Gastroesophageal sphincter (tissue), 4 donors: ENCODE measurements around the gene OTX1. TPM values are rescaled to one million over a fixed set of nuclear protein-coding genes. Genes with fewer than 3 reads are reported as not detected.
"Not testable (repeated sequence)": the region's sequence is repeated elsewhere in the genome, so short reads cannot be mapped to it uniquely, and the experiment has no call there.

Source experiments
- ATAC-seq: fragments of 150-250 bp; one replicate; pipeline ENCODE4 v1.9.1; 2016; ENCODE audit warnings: mild to moderate bottlenecking, moderate library complexity
- H3K27ac ChIP-seq, 4 donors: fragments of 200-600 bp; sonication (generic) in 3 of 4; 1 replicate in 3 of 4; 2 replicates in 1 of 4; pipeline ENCODE4 v1.5.1; 2016 to 2019
- H3K27me3 ChIP-seq: fragments of 200-600 bp; sonication (generic); one replicate; pipeline ENCODE4 v1.5.1; 2019
- H3K36me3 ChIP-seq, 2 donors: fragments of 200-600 bp; sonication (generic); one replicate each; pipeline ENCODE4 v1.5.1; 2019; ENCODE audit warnings: control low read depth in 1 of 2
- H3K4me1 ChIP-seq, 3 donors: fragments of 200-600 bp; sonication (generic); 1 replicate in 2 of 3; 2 replicates in 1 of 3; pipeline ENCODE4 v1.5.1; 2016 to 2019; ENCODE audit warnings: control low read depth in 2 of 3
- H3K4me3 ChIP-seq, 2 donors: fragments of 200-600 bp; sonication (generic); one replicate each; pipeline ENCODE4 v1.5.1; 2019; ENCODE audit warnings: mild to moderate bottlenecking in 1 of 2, moderate library complexity in 1 of 2
- H3K9me3 ChIP-seq, 3 donors: fragments of 200-600 bp; sonication (generic); one replicate each; pipeline ENCODE4 v1.5.1; 2017 to 2019; ENCODE audit warnings: control low read depth in 2 of 3
- EP300 ChIP-seq: sonication (generic); formaldehyde crosslinking; IDR thresholded peaks from one replicate; pipeline ENCODE4 v1.6.1; 2017; ENCODE audit warnings: antibody characterized with exemption, mild to moderate bottlenecking
- POLR2A ChIP-seq, 2 donors: fragments of 450-650 bp; IDR thresholded peaks; one replicate each; pipeline ENCODE4 v1.6.1; 2017; ENCODE audit warnings: antibody characterized with exemption in 2 of 2, mild to moderate bottlenecking in 2 of 2, moderate library complexity in 1 of 2
- POLR2AphosphoS5 ChIP-seq: sonication (generic); formaldehyde crosslinking; IDR thresholded peaks from one replicate; pipeline ENCODE4 v1.6.1; 2017; ENCODE audit warnings: antibody characterized with exemption
- WGBS, 2 donors: methylation state at CpG; one replicate each; pipeline ENCODE4 v1.1.5; 2018; ENCODE audit warnings: low coverage in 1 of 2; 5-methylcytosine and 5-hydroxymethylcytosine counted together
- total RNA-seq, 4 donors: library from RNA; depleted of rRNA; stranded (reverse); fragments of >200 nt; gene quantifications; one replicate each; pipeline ENCODE4 v1.1.0, GENCODE V29; 2016
- TF ChIP-seq, protein P1 (sequence below), 4 experiments: fragments of 200-600 bp in 2 of 4; fragments of 450-650 bp in 2 of 4; sonication (generic) in 1 of 4; IDR thresholded peaks; one replicate each; pipeline ENCODE4 v1.5.1; 2017 to 2019; ENCODE audit warnings: antibody characterized with exemption in 4 of 4, mild to moderate bottlenecking in 2 of 4, moderate library complexity in 2 of 4

OTX1 gene
- total RNA-seq, 4 donors from 2014 or later, result 0.62 TPM; not detected in 3

DNA sequence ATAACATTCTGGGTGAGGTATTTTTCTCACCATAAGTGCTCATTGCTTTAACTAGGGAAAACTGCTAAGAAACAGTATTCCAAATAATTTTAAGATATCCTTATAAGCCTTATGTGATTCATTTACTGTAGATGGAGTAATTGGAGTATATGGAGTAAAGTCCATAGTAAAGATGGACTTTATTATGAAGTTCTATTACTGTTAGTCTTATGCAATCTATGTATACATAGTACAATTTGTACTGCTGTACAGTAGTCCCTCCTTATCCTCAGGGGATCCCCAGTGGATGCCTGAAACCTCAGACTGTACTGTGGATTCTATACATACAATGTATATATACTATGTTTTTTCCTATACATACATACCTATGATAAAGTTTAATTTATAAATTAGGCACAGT, 41.1 kb upstream of the OTX1 start:
- Histone ChIP-seq H3K4me3 (no peak overlapping the region), H3K9me3 (no peaks in the 10 kb centered on the region), H3K4me1 (no peaks in the 10 kb centered on the region), H3K36me3 (peaks cover 4 to 27% of the 10 kb centered on the region in 2 donors), H3K27ac (no peak overlapping the region), H3K27me3 (no peaks in the 10 kb centered on the region)
- TF ChIP-seq POLR2A (IDR thresholded peaks at IDR 0.05) (no peak), EP300 (no peak), POLR2AphosphoS5 (no peak)
- TF ChIP-seq, protein P1, sequence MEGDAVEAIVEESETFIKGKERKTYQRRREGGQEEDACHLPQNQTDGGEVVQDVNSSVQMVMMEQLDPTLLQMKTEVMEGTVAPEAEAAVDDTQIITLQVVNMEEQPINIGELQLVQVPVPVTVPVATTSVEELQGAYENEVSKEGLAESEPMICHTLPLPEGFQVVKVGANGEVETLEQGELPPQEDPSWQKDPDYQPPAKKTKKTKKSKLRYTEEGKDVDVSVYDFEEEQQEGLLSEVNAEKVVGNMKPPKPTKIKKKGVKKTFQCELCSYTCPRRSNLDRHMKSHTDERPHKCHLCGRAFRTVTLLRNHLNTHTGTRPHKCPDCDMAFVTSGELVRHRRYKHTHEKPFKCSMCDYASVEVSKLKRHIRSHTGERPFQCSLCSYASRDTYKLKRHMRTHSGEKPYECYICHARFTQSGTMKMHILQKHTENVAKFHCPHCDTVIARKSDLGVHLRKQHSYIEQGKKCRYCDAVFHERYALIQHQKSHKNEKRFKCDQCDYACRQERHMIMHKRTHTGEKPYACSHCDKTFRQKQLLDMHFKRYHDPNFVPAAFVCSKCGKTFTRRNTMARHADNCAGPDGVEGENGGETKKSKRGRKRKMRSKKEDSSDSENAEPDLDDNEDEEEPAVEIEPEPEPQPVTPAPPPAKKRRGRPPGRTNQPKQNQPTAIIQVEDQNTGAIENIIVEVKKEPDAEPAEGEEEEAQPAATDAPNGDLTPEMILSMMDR (IDR thresholded peaks at IDR 0.05), result no peak
- no peak for ATAC-seq

DNA sequence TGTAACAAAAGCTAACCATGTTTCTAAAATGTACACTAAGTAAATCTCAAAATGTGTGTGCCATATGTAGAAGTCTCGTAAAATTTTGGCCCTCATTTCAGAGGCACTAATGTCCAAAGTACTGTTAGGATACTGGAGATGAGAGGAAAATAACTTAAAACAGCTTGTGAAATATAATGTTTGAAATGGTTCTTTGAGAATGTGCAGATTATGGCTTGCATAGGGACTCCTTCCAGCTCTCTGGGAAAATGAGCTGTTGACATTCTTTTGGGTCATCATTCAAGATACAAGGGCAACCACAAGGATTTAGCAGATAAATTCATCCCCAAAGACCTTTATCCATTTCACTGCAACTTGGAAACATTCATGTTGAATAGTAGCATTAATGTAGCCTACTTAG, 38.1 kb upstream of the OTX1 start:
- no peak for TF ChIP-seq POLR2AphosphoS5
- TF ChIP-seq, protein P1 (IDR thresholded peaks at IDR 0.05), result no peak
- no peak for TF ChIP-seq EP300
- no peak for TF ChIP-seq POLR2A (IDR thresholded peaks at IDR 0.05)
- no peak for ATAC-seq
- Histone ChIP-seq H3K27ac (no peak overlapping the region), H3K36me3 (peaks cover 4 to 37% of the 10 kb centered on the region in 2 donors), H3K27me3 (no peaks in the 10 kb centered on the region), H3K4me1 (no peaks in the 10 kb centered on the region), H3K9me3 (no peaks in the 10 kb centered on the region), H3K4me3 (no peak overlapping the region)
- 79 to 92% methylated on average over 1 of the region's 1 CpG for WGBS, 2 donors

DNA sequence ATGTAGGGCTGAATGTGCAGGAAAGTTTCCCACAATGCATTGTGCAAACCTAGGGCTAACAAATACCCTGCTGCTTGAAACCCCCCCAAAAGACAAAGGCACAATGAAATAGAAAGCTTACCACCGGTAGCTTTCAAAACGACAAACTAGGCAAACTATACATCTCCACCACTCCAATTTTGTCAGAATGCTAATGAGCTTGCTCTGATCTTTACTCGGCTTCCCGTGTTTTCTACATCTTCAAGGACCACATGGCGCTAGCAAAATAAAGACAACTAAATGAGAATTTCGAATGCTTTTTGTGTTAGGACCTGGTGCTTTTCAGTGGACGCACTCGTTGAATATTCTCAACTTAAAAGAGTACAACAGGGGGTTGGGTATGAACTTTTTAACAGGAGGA, 37.2 kb upstream of the OTX1 start:
- Histone ChIP-seq H3K27ac (no peak overlapping the region), H3K9me3 (no peaks in the 10 kb centered on the region), H3K4me1 (no peaks in the 10 kb centered on the region), H3K27me3 (no peaks in the 10 kb centered on the region), H3K4me3 (no peak overlapping the region), H3K36me3 (peaks cover 4 to 41% of the 10 kb centered on the region in 2 donors)
- 84 to 91% methylated on average over 8 of the region's 8 CpGs for WGBS, 2 donors
- TF ChIP-seq POLR2A (IDR thresholded peaks at IDR 0.05) (no peak), POLR2AphosphoS5 (no peak), EP300 (no peak)
- TF ChIP-seq, protein P1 (IDR thresholded peaks at IDR 0.05), result no peak
- ATAC-seq, result no peak

DNA sequence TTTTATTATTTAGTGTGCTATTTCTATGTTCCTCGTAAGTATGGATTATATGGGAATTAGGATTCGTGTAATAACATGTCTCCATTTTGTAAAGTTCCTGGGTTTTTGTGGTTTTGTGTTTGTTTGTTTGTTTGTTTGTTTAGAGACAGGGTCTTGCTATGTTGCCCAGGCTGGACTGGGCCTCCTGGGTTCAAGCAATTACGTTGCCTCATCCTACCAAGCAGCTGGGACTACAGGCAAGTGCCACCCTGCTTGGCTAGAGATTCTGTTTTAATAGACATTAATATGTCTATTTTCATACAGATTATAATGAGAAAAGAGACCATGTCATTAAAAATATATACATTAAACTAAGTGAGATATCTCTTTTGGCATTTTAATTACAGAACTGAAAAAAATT, 35.2 kb upstream of the OTX1 start:
- Histone ChIP-seq H3K9me3 (no peaks in the 10 kb centered on the region), H3K27me3 (no peaks in the 10 kb centered on the region), H3K4me3 (no peak overlapping the region), H3K4me1 (no peaks in the 10 kb centered on the region), H3K36me3 (peaks cover 4 to 41% of the 10 kb centered on the region in 2 donors), H3K27ac (no peak overlapping the region)
- 93 to 94% methylated on average over 3 of the region's 3 CpGs for WGBS, 2 donors
- TF ChIP-seq, protein P1 (IDR thresholded peaks at IDR 0.05), result no peak
- TF ChIP-seq POLR2AphosphoS5, result no peak
- no peak for TF ChIP-seq POLR2A (IDR thresholded peaks at IDR 0.05)
- no peak for TF ChIP-seq EP300
- no peak for ATAC-seq

DNA sequence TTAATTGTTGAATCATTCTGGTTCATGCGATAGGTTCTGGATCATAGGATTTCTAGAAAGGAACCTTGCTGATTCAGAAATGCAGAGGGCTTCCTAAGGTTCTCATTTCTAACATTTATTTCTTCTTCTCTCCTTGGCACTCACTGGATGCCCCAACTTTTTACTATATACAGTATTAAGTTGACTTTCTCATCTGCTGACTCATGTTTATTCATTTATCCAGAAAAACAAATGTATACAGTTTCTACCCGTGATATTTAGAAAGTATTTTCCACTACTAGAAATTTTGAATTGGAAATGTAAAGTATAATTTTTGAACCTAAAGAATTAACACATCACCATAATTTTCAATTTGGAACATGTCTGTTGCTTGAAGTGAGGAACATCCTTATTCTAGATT, 32.2 kb upstream of the OTX1 start:
- 85 to 94% methylated on average over 2 of the region's 2 CpGs for WGBS, 2 donors
- H3K4me3 ChIP-seq, result no peak overlapping the region
- no peaks in the 10 kb centered on the region for H3K27me3 ChIP-seq
- TF ChIP-seq EP300 (no peak), POLR2AphosphoS5 (no peak)
- TF ChIP-seq, protein P1 (IDR thresholded peaks at IDR 0.05), result no peak
- no peaks in the 10 kb centered on the region for H3K9me3 ChIP-seq
- peaks cover 1 to 63% of the 10 kb centered on the region in 2 donors for H3K36me3 ChIP-seq
- H3K4me1 ChIP-seq, result no peaks in the 10 kb centered on the region
- ATAC-seq, result no peak
- no peak overlapping the region for H3K27ac ChIP-seq

DNA sequence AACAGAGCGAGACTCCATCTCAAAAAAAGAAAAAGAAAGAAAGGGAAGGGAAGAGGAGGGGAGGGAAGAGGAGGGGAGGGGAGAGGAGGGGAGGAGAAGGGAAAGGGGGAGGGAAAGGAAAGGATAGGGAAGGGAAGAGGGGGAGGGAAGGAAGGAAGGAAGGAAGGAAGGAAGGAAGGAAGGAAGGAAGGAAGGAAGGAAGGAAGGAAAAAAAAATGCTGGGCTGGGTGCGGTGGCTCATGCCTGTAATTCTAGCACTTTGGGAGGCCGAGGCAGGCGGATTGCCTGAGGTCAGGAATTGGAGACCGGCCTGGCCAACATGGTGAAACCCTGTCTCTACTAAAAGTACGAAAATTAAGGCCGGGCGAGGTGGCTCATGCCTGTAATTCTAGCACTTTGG, 30.9 kb upstream of the OTX1 start:
- ATAC-seq, H3K9me3 ChIP-seq: not testable (repeated sequence)

More for the DNA sequence above, 30.9 kb upstream of the OTX1 start:
- not testable (repeated sequence) for H3K27me3 ChIP-seq, H3K4me1 ChIP-seq, H3K27ac ChIP-seq, H3K4me3 ChIP-seq
- WGBS, 2 donors, result 85 to 96% methylated on average over 5 of the region's 8 CpGs
- peaks cover 0 to 63% of the 10 kb centered on the region in 2 donors for H3K36me3 ChIP-seq
